ENCODE data around the gene ENGASE. TPM values are rescaled to one million over a fixed set of nuclear protein-coding genes. Genes with fewer than 3 reads are reported as not detected.
"Not testable (repeated sequence)": the region's sequence is repeated elsewhere in the genome, so short reads cannot be mapped to it uniquely, and the experiment has no call there.

ENGASE gene
- total RNA-seq, 1 experiment from 2014 or later, result 50.0 TPM

- Histone ChIP-seq H3K27me3 (replicated peaks; ENCODE audit: control insufficient read depth, insufficient read depth, low read length) (no peaks in the 10 kb centered on the region), H3K9me3 (no peaks in the 10 kb centered on the region), H3K4me3 (ENCODE audit: low read depth, low read length) (no peak overlapping the region), H3K36me3 (ENCODE audit: control insufficient read depth, insufficient read depth, low read length) (0 out of 2 replicates have a peak, but pooled peaks cover 1% of the 10 kb centered on the region), H3K4me1 (peaks cover 26% of the 10 kb centered on the region)
- POLR2A ChIA-PET, result no interaction called here
- peak; percentile 44 to 72 for DNase-seq
- no TSS peak for BruUV-seq (replicated peaks)
- Mint-ChIP-seq H3K4me3 (ENCODE audit: unreplicated experiment) (peak overlapping the region; percentile 19), H3K36me3 (ENCODE audit: insufficient read depth, unreplicated experiment) (peaks cover 6% of the 10 kb centered on the region), H3K4me1 (ENCODE audit: low read depth, unreplicated experiment) (peaks cover 24% of the 10 kb centered on the region), H3K27ac (ENCODE audit: unreplicated experiment) (peak overlapping the region; percentile 43), H3K9me3 (ENCODE audit: unreplicated experiment) (no peaks in the 10 kb centered on the region), H3K27me3 (ENCODE audit: insufficient read depth, unreplicated experiment) (no peaks in the 10 kb centered on the region)
- CTCF ChIA-PET, result interaction anchor here (1.5 to 1.6 kb wide), 3 partner anchors 30 to 319 kb away, joined by 6 to 9 read pairs (median 6); no protein-coding TSS in a partner anchor
- intact Hi-C loops (cut with micrococcal nuclease; ENCODE audit: unreplicated experiment), result loop anchor here (2.0 kb wide), 1 partner anchor 63 kb away; no protein-coding TSS in a partner anchor
- no peak for TF ChIP-seq CTCF (IDR thresholded peaks at IDR 0.05; ENCODE audit: insufficient read depth in 1 of 2, low read depth in 1 of 2, low read length in 1 of 2, severe bottlenecking in 1 of 2, unreplicated experiment in 1 of 2)
Observed at GRCh38 chr17:79073706-79074088, 927 bp upstream of the ENGASE start.

GRCh38 chr17:79074121-79074648 lies 439 bp upstream of the ENGASE start:
- Histone ChIP-seq H3K4me1 (peaks cover 26% of the 10 kb centered on the region), H3K4me3 (ENCODE audit: low read depth, low read length) (0 out of 2 replicates have a peak overlapping the region, but pooled peaks have one; percentile 10)
- peaks cover 24% of the 10 kb centered on the region for H3K4me1 Mint-ChIP-seq (ENCODE audit: low read depth, unreplicated experiment)
- not testable (repeated sequence) for H3K36me3 ChIP-seq (ENCODE audit: control insufficient read depth, insufficient read depth, low read length); DNase-seq; BruUV-seq (replicated peaks); H3K9me3 ChIP-seq; H3K36me3 Mint-ChIP-seq (ENCODE audit: insufficient read depth, unreplicated experiment); H3K9me3 Mint-ChIP-seq (ENCODE audit: unreplicated experiment); H3K27me3 ChIP-seq (replicated peaks; ENCODE audit: control insufficient read depth, insufficient read depth, low read length); H3K27me3 Mint-ChIP-seq (ENCODE audit: insufficient read depth, unreplicated experiment)
- peak overlapping the region; percentile 43 for H3K27ac Mint-ChIP-seq (ENCODE audit: unreplicated experiment)
- H3K4me3 Mint-ChIP-seq (ENCODE audit: unreplicated experiment), result peak overlapping the region; percentile 83
- intact Hi-C loops (cut with micrococcal nuclease; ENCODE audit: unreplicated experiment), result loop anchor here (2.0 kb wide), 1 partner anchor 63 kb away; no protein-coding TSS in a partner anchor
- ChIA-PET CTCF (interaction anchor here (0.6 to 1.6 kb wide), 14 partner anchors 11 to 819 kb away, joined by 3 to 9 read pairs (median 5); partner anchors contain the start of gene CANT1), POLR2A (interaction anchor here (0.5 to 1.5 kb wide), 5 partner anchors 33 to 1380 kb away, joined by 3 to 11 read pairs (median 3); no protein-coding TSS in a partner anchor)

- no peaks in the 10 kb centered on the region for H3K27me3 ChIP-seq (replicated peaks; ENCODE audit: control insufficient read depth, insufficient read depth, low read length)
- H3K4me3 ChIP-seq (ENCODE audit: low read depth, low read length), result peak overlapping the region; percentile 81
- Mint-ChIP-seq H3K36me3 (ENCODE audit: insufficient read depth, unreplicated experiment) (peaks cover 13% of the 10 kb centered on the region), H3K4me1 (ENCODE audit: low read depth, unreplicated experiment) (peaks cover 19% of the 10 kb centered on the region), H3K9me3 (ENCODE audit: unreplicated experiment) (no peaks in the 10 kb centered on the region), H3K27me3 (ENCODE audit: insufficient read depth, unreplicated experiment) (no peaks in the 10 kb centered on the region), H3K4me3 (ENCODE audit: unreplicated experiment) (peak overlapping the region; percentile 83), H3K27ac (ENCODE audit: unreplicated experiment) (peak overlapping the region; percentile 43)
- TF ChIP-seq CTCF (IDR thresholded peaks at IDR 0.05; ENCODE audit: insufficient read depth in 1 of 2, low read depth in 1 of 2, low read length in 1 of 2, severe bottlenecking in 1 of 2, unreplicated experiment in 1 of 2), result no peak
- intact Hi-C loops (cut with micrococcal nuclease; ENCODE audit: unreplicated experiment), result loop anchor here (2.0 kb wide), 1 partner anchor 65 kb away; no protein-coding TSS in a partner anchor
- ChIA-PET CTCF (no interaction called here), POLR2A (interaction anchor here (1.5 kb wide), 1 partner anchor 49 kb away, joined by 11 read pairs; no protein-coding TSS in a partner anchor)
- no peak for DNase-seq
- H3K4me1 ChIP-seq, result peaks cover 26% of the 10 kb centered on the region
- no peaks in the 10 kb centered on the region for H3K9me3 ChIP-seq
- BruUV-seq (replicated peaks), result TSS peak; percentile 52
- H3K36me3 ChIP-seq (ENCODE audit: control insufficient read depth, insufficient read depth, low read length), result 0 out of 2 replicates have a peak, but pooled peaks cover 1% of the 10 kb centered on the region
Observed at GRCh38 chr17:79075446-79075750, 774 bp downstream of the ENGASE start.
